ENCODE measurements around the gene WDR62.
A peak's percentile ranks its signal among the peaks of the same experiment; 100 is the strongest.
"Not testable (repeated sequence)": the region's sequence is repeated elsewhere in the genome, so short reads cannot be mapped to it uniquely, and the experiment has no call there.

The WDR62 gene

GRCh38 chr19:36113425-36113824 lies 58.7 kb downstream of the WDR62 start:
- no peak for DNase-seq

GRCh38 chr19:36113894-36114720 lies 59.4 kb downstream of the WDR62 start:
- DNase-seq: no peak

GRCh38 chr19:36114721-36115452 lies 60.2 kb downstream of the WDR62 start, which contains the start of gene POLR2I:
Gene POLR2I (minus strand): TSS chr19:36114875. CDS start chr19:36114856, 19 bp downstream.
- DNase-seq: peak; percentile 99

GRCh38 chr19:36115453-36116343 lies 61.0 kb downstream of the WDR62 start, which contains the start of gene TBCB:
Gene TBCB (plus strand): TSS chr19:36115468. CDS start chr19:36115561, 93 bp downstream.
- no peak for DNase-seq

GRCh38 chr19:36116344-36116637 lies 61.6 kb downstream of the WDR62 start:
- DNase-seq: no peak

GRCh38 chr19:36120092-36120983 lies 65.6 kb downstream of the WDR62 start:
- no peak for DNase-seq

GRCh38 chr19:36120984-36121358 lies 66.3 kb downstream of the WDR62 start:
- no peak for DNase-seq

- no peak for DNase-seq
Observed at GRCh38 chr19:36121486-36122124, 66.9 kb downstream of the WDR62 start.

- no peak for DNase-seq
Observed at GRCh38 chr19:36125557-36125956, 70.9 kb downstream of the WDR62 start.

- no peak for DNase-seq
Observed at GRCh38 chr19:36128392-36128736, 73.7 kb downstream of the WDR62 start.

GRCh38 chr19:36131221-36131620 lies 76.5 kb downstream of the WDR62 start:
- not testable (repeated sequence) for DNase-seq

- DNase-seq: not testable (repeated sequence)
Observed at GRCh38 chr19:36134867-36135266, 80.2 kb downstream of the WDR62 start.

- peak; percentile 36 for DNase-seq
Observed at GRCh38 chr19:36136964-36137686, 82.4 kb downstream of the WDR62 start.

- DNase-seq: no peak
Observed at GRCh38 chr19:36139120-36139472, 84.4 kb downstream of the WDR62 start.

- peak; percentile 87 for DNase-seq
Observed at GRCh38 chr19:36139473-36140303, 85.0 kb downstream of the WDR62 start, which contains the start of gene CAPNS1. Gene CAPNS1 (plus strand): TSS chr19:36140066. CDS start chr19:36141012, 946 bp downstream.

- peak; percentile 29 for DNase-seq
Observed at GRCh38 chr19:36140304-36141038, 85.8 kb downstream of the WDR62 start.

- peak; percentile 33 for DNase-seq
Observed at GRCh38 chr19:36141039-36141927, 86.6 kb downstream of the WDR62 start.

GRCh38 chr19:36142046-36142445 lies 87.3 kb downstream of the WDR62 start:
- DNase-seq: no peak
